NCI-H1092 treated with DMSO at 0.1 percent for 48 hours (cell line): ENCODE results near the gene CELF1.

ENCODE experiments used
- DNase-seq: peaks from one replicate; lab custom pipeline; 2025; lab: John Stamatoyannopoulos, UW

Gene CELF1

GRCh38 chr11:47485107-47485506 lies 67.8 kb downstream of the CELF1 start:
- DNase-seq = no peak

GRCh38 chr11:47483457-47483856 lies 69.5 kb downstream of the CELF1 start:
- no peak for DNase-seq

- no peak for DNase-seq
Measured at GRCh38 chr11:47480762-47481161, 72.2 kb downstream of the CELF1 start.

- no peak for DNase-seq
Measured at GRCh38 chr11:47478651-47479329, 74.1 kb downstream of the CELF1 start.

GRCh38 chr11:47477753-47478152 lies 75.2 kb downstream of the CELF1 start:
- no peak for DNase-seq

GRCh38 chr11:47477323-47477722 lies 75.6 kb downstream of the CELF1 start:
- DNase-seq = no peak

GRCh38 chr11:47470671-47471070 lies 82.3 kb downstream of the CELF1 start:
- no peak for DNase-seq

GRCh38 chr11:47469361-47470179 lies 83.4 kb downstream of the CELF1 start:
- DNase-seq = no peak

- peak; percentile 58 for DNase-seq
Measured at GRCh38 chr11:47468598-47469214, 84.2 kb downstream of the CELF1 start.

- peak; percentile 95 for DNase-seq
Measured at GRCh38 chr11:47467357-47467756, 85.6 kb downstream of the CELF1 start.

GRCh38 chr11:47466701-47467250 lies 86.2 kb downstream of the CELF1 start:
- DNase-seq = peak; percentile 98

GRCh38 chr11:47466201-47466600 lies 86.7 kb downstream of the CELF1 start:
- peak; percentile 71 for DNase-seq

- peak; percentile 96 for DNase-seq
Measured at GRCh38 chr11:47464483-47464882, 88.4 kb downstream of the CELF1 start.

GRCh38 chr11:47461876-47462275 lies 91.1 kb downstream of the CELF1 start:
- no peak for DNase-seq

- DNase-seq = no peak
Measured at GRCh38 chr11:47460571-47461235, 92.2 kb downstream of the CELF1 start.

- DNase-seq = peak; percentile 85
Measured at GRCh38 chr11:47454258-47454671, 98.7 kb downstream of the CELF1 start.

- no peak for DNase-seq
Measured at GRCh38 chr11:47453365-47453764, 99.6 kb downstream of the CELF1 start.

- no peak for DNase-seq
Measured at GRCh38 chr11:47451990-47452389, 100.9 kb downstream of the CELF1 start.

- DNase-seq = no peak
Measured at GRCh38 chr11:47451436-47451835, 101.5 kb downstream of the CELF1 start.

- DNase-seq = no peak
Measured at GRCh38 chr11:47449541-47449940, 103.4 kb downstream of the CELF1 start.

- DNase-seq = no peak
Measured at GRCh38 chr11:47448566-47449427, 104.1 kb downstream of the CELF1 start, which contains the start of gene RAPSN. Gene RAPSN (minus strand): TSS chr11:47449136. CDS start chr11:47448964, 172 bp downstream.
